ENCODE measurements around the gene STKLD1.

The STKLD1 gene

GRCh38 chr9:133385452-133385851 lies 9.3 kb downstream of the STKLD1 start:
- H3K27ac ChIP-seq (ENCODE audit: low read depth, low read length): no peak overlapping the region
- H3K4me1 ChIP-seq (ENCODE audit: control insufficient read depth, low read length): no peaks in the 10 kb centered on the region
- H3K9me2 ChIP-seq (replicated peaks; ENCODE audit: control insufficient read depth, low read length): no peaks in the 10 kb centered on the region
- H3K4me3 ChIP-seq (ENCODE audit: low read length): no peak overlapping the region
- no peaks in the 10 kb centered on the region for H3K27me3 ChIP-seq (ENCODE audit: control insufficient read depth, low read length)
- no peaks in the 10 kb centered on the region for H3F3A ChIP-seq (ENCODE audit: control insufficient read depth, insufficient read depth)
- H4K20me1 ChIP-seq (ENCODE audit: control insufficient read depth, insufficient read depth, low read depth, low read length): no peaks in the 10 kb centered on the region
- H3K36me3 ChIP-seq (ENCODE audit: control insufficient read depth, low read length): no peaks in the 10 kb centered on the region
- H3K4me2 ChIP-seq (ENCODE audit: low read length): no peak overlapping the region
- H3K9me3 ChIP-seq (ENCODE audit: control insufficient read depth, insufficient read depth, low read length): peaks cover 10% of the 10 kb centered on the region; the same call in 1 of the 2 replicates
- no peaks in the 10 kb centered on the region for H3K79me2 ChIP-seq (ENCODE audit: control insufficient read depth, low read length)
- TF ChIP-seq EZH2phosphoT487 (IDR thresholded peaks at IDR 0.05; ENCODE audit: borderline replicate concordance, low read length) (no peak), CTCF (IDR thresholded peaks at IDR 0.05; ENCODE audit: low read depth, low read length, poor library complexity, severe bottlenecking) (no peak)

DNA sequence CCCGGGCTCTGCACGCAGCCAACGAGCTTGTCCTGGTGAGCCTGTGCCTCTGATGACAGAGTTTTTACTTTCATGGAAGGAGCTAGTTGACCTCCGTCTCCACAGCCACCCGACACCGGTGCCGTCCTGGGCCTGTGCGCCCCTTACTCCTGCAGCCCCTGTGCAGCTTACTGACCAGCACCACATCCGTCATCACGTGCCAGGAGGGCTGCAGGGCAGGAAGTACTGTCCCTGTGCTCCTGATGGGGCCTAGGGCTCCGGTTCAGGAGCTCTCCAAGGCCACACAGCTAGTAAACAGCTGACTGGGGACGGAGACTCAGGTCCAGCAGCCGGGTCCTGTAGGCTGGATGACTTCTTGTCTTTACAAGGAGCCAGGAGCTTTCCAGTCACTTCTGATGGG lies 10.2 kb downstream of the STKLD1 start:
- H3K4me1 ChIP-seq (ENCODE audit: control insufficient read depth, low read length): no peaks in the 10 kb centered on the region
- no peaks in the 10 kb centered on the region for H3K36me3 ChIP-seq (ENCODE audit: control insufficient read depth, low read length)
- no peak for TF ChIP-seq CTCF (IDR thresholded peaks at IDR 0.05; ENCODE audit: low read depth, low read length, poor library complexity, severe bottlenecking)
- TF ChIP-seq EZH2phosphoT487 (IDR thresholded peaks at IDR 0.05; ENCODE audit: borderline replicate concordance, low read length): no peak
- no peaks in the 10 kb centered on the region for H3K9me2 ChIP-seq (replicated peaks; ENCODE audit: control insufficient read depth, low read length)
- peaks cover 10% of the 10 kb centered on the region; the same call in 1 of the 2 replicates for H3K9me3 ChIP-seq (ENCODE audit: control insufficient read depth, insufficient read depth, low read length)
- H3K27me3 ChIP-seq (ENCODE audit: control insufficient read depth, low read length): no peaks in the 10 kb centered on the region
- H3K79me2 ChIP-seq (ENCODE audit: control insufficient read depth, low read length): no peaks in the 10 kb centered on the region
- no peaks in the 10 kb centered on the region for H3F3A ChIP-seq (ENCODE audit: control insufficient read depth, insufficient read depth)
- no peaks in the 10 kb centered on the region for H4K20me1 ChIP-seq (ENCODE audit: control insufficient read depth, insufficient read depth, low read depth, low read length)
- no peak overlapping the region for H3K4me3 ChIP-seq (ENCODE audit: low read length)
- H3K4me2 ChIP-seq (ENCODE audit: low read length): no peak overlapping the region
- no peak overlapping the region for H3K27ac ChIP-seq (ENCODE audit: low read depth, low read length)

- Histone ChIP-seq H3K4me3 (ENCODE audit: low read length) (no peak overlapping the region), H3K4me1 (ENCODE audit: control insufficient read depth, low read length) (no peaks in the 10 kb centered on the region), H3K79me2 (ENCODE audit: control insufficient read depth, low read length) (no peaks in the 10 kb centered on the region), H3F3A (ENCODE audit: control insufficient read depth, insufficient read depth) (no peaks in the 10 kb centered on the region), H3K36me3 (ENCODE audit: control insufficient read depth, low read length) (no peaks in the 10 kb centered on the region), H3K27me3 (ENCODE audit: control insufficient read depth, low read length) (no peaks in the 10 kb centered on the region), H3K4me2 (ENCODE audit: low read length) (no peak overlapping the region), H4K20me1 (ENCODE audit: control insufficient read depth, insufficient read depth, low read depth, low read length) (no peaks in the 10 kb centered on the region), H3K9me3 (ENCODE audit: control insufficient read depth, insufficient read depth, low read length) (peaks cover 6% of the 10 kb centered on the region; the same call in 1 of the 2 replicates), H3K27ac (ENCODE audit: low read depth, low read length) (no peak overlapping the region), H3K9me2 (replicated peaks; ENCODE audit: control insufficient read depth, low read length) (no peaks in the 10 kb centered on the region)
- no peak for TF ChIP-seq EZH2phosphoT487 (IDR thresholded peaks at IDR 0.05; ENCODE audit: borderline replicate concordance, low read length)
- no peak for TF ChIP-seq CTCF (IDR thresholded peaks at IDR 0.05; ENCODE audit: low read depth, low read length, poor library complexity, severe bottlenecking)
Observed at GRCh38 chr9:133387680-133388079, 11.5 kb downstream of the STKLD1 start.
